Epithelial cell of prostate (primary cell): Measurements from ENCODE around the gene XRCC1.

Source experiments
- DNase-seq: peaks from one replicate; pipeline ENCODE4 v3.0.0-alpha.2; 2011; ENCODE audit warnings: low read depth, low spot score
- H3K27ac ChIP-seq: fragments of 450-650 bp; 2 replicates; pipeline ENCODE4 v1.5.1; 2017; ENCODE audit warnings: mild to moderate bottlenecking

The XRCC1 gene

GRCh38 chr19:43575156-43575950, at the start of gene XRCC1, which contains the start of gene PINLYP:
TSS of gene XRCC1 (minus strand) at chr19:43575527. CDS start at chr19:43575458, 69 bp downstream.
TSS of gene PINLYP (plus strand) at chr19:43575801. CDS start at chr19:43577192, 1,391 bp downstream.
- H3K27ac ChIP-seq, result peak within 1 kb of the TSS; percentile 53
- DNase-seq, result peak; percentile 91

- H3K27ac ChIP-seq, result no peak overlapping the region
- no peak for DNase-seq
Observed at GRCh38 chr19:43624933-43625332, 49.6 kb upstream of the XRCC1 start.

GRCh38 chr19:43623889-43624670, 48.8 kb upstream of the XRCC1 start:
- H3K27ac ChIP-seq, result no peak overlapping the region
- DNase-seq, result no peak

GRCh38 chr19:43622956-43623355, 47.6 kb upstream of the XRCC1 start:
- DNase-seq, result no peak
- no peak overlapping the region for H3K27ac ChIP-seq

GRCh38 chr19:43622070-43622469, 46.7 kb upstream of the XRCC1 start:
- H3K27ac ChIP-seq, result no peak overlapping the region
- DNase-seq, result no peak

- DNase-seq, result no peak
- peak overlapping the region; percentile 75 for H3K27ac ChIP-seq
Observed at GRCh38 chr19:43620061-43621001, 45.0 kb upstream of the XRCC1 start.

GRCh38 chr19:43619262-43620060, 44.1 kb upstream of the XRCC1 start, which contains the start of gene ZNF428:
TSS of gene ZNF428 (minus strand) at chr19:43619629. CDS start at chr19:43614304, 5,325 bp downstream.
- H3K27ac ChIP-seq, result peak within 1 kb of the TSS; percentile 75

GRCh38 chr19:43618921-43619261, 43.6 kb upstream of the XRCC1 start:
- peak overlapping the region; percentile 75 for H3K27ac ChIP-seq
- DNase-seq, result no peak

More at GRCh38 chr19:43619262-43620060, 44.1 kb upstream of the XRCC1 start, which contains the start of gene ZNF428:
- DNase-seq, result no peak

- H3K27ac ChIP-seq, result no peak overlapping the region
- no peak for DNase-seq
Observed at GRCh38 chr19:43616954-43617353, 41.6 kb upstream of the XRCC1 start.

- no peak overlapping the region for H3K27ac ChIP-seq
- no peak for DNase-seq
Observed at GRCh38 chr19:43616306-43616705, 41.0 kb upstream of the XRCC1 start.

GRCh38 chr19:43612374-43612773, 37.0 kb upstream of the XRCC1 start:
- no peak overlapping the region for H3K27ac ChIP-seq
- no peak for DNase-seq

- DNase-seq, result no peak
- no peak within 1 kb of the TSS for H3K27ac ChIP-seq
Observed at GRCh38 chr19:43611788-43612187, 36.5 kb upstream of the XRCC1 start, which contains the start of gene SRRM5. TSS of gene SRRM5 (plus strand) at chr19:43612088. CDS start at chr19:43612122, 34 bp downstream.

- DNase-seq, result no peak
- no peak overlapping the region for H3K27ac ChIP-seq
Observed at GRCh38 chr19:43610493-43610892, 35.2 kb upstream of the XRCC1 start.

- DNase-seq, result no peak
- no peak overlapping the region for H3K27ac ChIP-seq
Observed at GRCh38 chr19:43609872-43610271, 34.5 kb upstream of the XRCC1 start.

- H3K27ac ChIP-seq, result peak overlapping the region; percentile 60
- no peak for DNase-seq
Observed at GRCh38 chr19:43607238-43608205, 32.2 kb upstream of the XRCC1 start.

GRCh38 chr19:43606569-43607229, 31.4 kb upstream of the XRCC1 start:
- H3K27ac ChIP-seq, result peak overlapping the region; percentile 60
- peak; percentile 14 for DNase-seq

- peak overlapping the region; percentile 60 for H3K27ac ChIP-seq
- DNase-seq, result no peak
Observed at GRCh38 chr19:43605875-43606568, 30.7 kb upstream of the XRCC1 start.
